Measurements from ENCODE around the gene NHLRC3. TPM values are rescaled to one million over a fixed set of nuclear protein-coding genes. Genes with fewer than 3 reads are reported as not detected.

Gene NHLRC3
- total and polyA plus RNA-seq, 2 donors (not counting 1 experiment from before 2014, with no cell fraction given): 9.8 to 24.3 TPM

DNA sequence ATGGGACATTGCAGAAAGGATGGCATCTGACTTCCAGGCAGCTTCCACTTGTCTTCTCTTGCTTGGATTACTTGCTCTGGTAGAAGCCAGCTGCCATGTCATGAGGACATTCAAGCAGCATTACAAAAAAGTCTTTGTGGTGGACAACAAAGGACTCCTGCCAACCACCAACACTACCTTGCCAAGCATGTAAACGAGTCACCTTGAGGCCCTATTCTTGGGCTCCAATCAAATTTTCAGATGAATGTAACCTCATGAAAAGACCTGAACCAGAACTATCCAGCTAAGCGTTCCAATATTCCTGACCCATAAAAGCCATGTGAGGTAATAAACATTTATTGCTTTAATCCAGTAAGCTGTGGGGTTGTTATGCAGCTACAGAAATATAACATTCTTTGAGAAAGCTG, 12.8 kb upstream of the NHLRC3 start:
- TF ChIP-seq EZH2 (IDR thresholded peaks at IDR 0.05; ENCODE audit: low read length, missing control alignments): no peak
- TF ChIP-seq, protein P1, sequence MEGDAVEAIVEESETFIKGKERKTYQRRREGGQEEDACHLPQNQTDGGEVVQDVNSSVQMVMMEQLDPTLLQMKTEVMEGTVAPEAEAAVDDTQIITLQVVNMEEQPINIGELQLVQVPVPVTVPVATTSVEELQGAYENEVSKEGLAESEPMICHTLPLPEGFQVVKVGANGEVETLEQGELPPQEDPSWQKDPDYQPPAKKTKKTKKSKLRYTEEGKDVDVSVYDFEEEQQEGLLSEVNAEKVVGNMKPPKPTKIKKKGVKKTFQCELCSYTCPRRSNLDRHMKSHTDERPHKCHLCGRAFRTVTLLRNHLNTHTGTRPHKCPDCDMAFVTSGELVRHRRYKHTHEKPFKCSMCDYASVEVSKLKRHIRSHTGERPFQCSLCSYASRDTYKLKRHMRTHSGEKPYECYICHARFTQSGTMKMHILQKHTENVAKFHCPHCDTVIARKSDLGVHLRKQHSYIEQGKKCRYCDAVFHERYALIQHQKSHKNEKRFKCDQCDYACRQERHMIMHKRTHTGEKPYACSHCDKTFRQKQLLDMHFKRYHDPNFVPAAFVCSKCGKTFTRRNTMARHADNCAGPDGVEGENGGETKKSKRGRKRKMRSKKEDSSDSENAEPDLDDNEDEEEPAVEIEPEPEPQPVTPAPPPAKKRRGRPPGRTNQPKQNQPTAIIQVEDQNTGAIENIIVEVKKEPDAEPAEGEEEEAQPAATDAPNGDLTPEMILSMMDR (conservative IDR thresholded peaks at IDR 0.05 in 1 of 2, IDR thresholded peaks at IDR 0.05 in 1 of 2; ENCODE audit: low read depth in 1 of 2, low read length in 2 of 2): no peak
- Histone ChIP-seq H3K79me2 (ENCODE audit: control insufficient read depth, insufficient read depth, low read length) (no peaks in the 10 kb centered on the region), H3K27me3 (ENCODE audit: control insufficient read depth, insufficient read depth, low read length) (no peaks in the 10 kb centered on the region), H2AFZ (ENCODE audit: low read length) (no peak overlapping the region), H3K9ac (ENCODE audit: insufficient read depth, low read length) (no peak overlapping the region), H3K4me1 (ENCODE audit: control insufficient read depth, extremely low read depth, insufficient read depth, low read length) (no peaks in the 10 kb centered on the region), H4K20me1 (ENCODE audit: control insufficient read depth, extremely low read depth, insufficient read depth, low read length) (no peaks in the 10 kb centered on the region), H3K4me2 (ENCODE audit: extremely low read depth, insufficient read depth, low read length) (no peak overlapping the region), H3K4me3 (replicated peaks in 1 of 4; ENCODE audit: control extremely low read depth in 1 of 4, insufficient read depth in 1 of 4, low read depth in 3 of 4, low read length in 4 of 4) (no peak overlapping the region), H3K36me3 (ENCODE audit: control insufficient read depth, insufficient read depth, low read length) (peaks cover 10% of the 10 kb centered on the region), H3K27ac (ENCODE audit: insufficient read depth, low read length) (no peak overlapping the region), H3K9me3 (ENCODE audit: control insufficient read depth, insufficient read depth, low read depth, low read length) (no peaks in the 10 kb centered on the region)
- DNase-seq (ENCODE audit: low read depth in 2 of 2): no peak

- Histone ChIP-seq H3K9ac (ENCODE audit: insufficient read depth, low read length) (no peak overlapping the region), H3K36me3 (ENCODE audit: control insufficient read depth, insufficient read depth, low read length) (peaks cover 2% of the 10 kb centered on the region), H3K4me2 (ENCODE audit: extremely low read depth, insufficient read depth, low read length) (no peak overlapping the region), H3K27ac (ENCODE audit: insufficient read depth, low read length) (no peak overlapping the region), H2AFZ (ENCODE audit: low read length) (no peak overlapping the region), H3K4me1 (ENCODE audit: control insufficient read depth, extremely low read depth, insufficient read depth, low read length) (no peaks in the 10 kb centered on the region), H4K20me1 (ENCODE audit: control insufficient read depth, extremely low read depth, insufficient read depth, low read length) (no peaks in the 10 kb centered on the region), H3K9me3 (ENCODE audit: control insufficient read depth, insufficient read depth, low read depth, low read length) (no peaks in the 10 kb centered on the region), H3K79me2 (ENCODE audit: control insufficient read depth, insufficient read depth, low read length) (peaks cover 42% of the 10 kb centered on the region), H3K4me3 (replicated peaks in 1 of 4; ENCODE audit: control extremely low read depth in 1 of 4, insufficient read depth in 1 of 4, low read depth in 3 of 4, low read length in 4 of 4) (no peak overlapping the region), H3K27me3 (ENCODE audit: control insufficient read depth, insufficient read depth, low read length) (no peaks in the 10 kb centered on the region)
- no peak for TF ChIP-seq EZH2 (IDR thresholded peaks at IDR 0.05; ENCODE audit: low read length, missing control alignments)
- TF ChIP-seq, protein P1 (conservative IDR thresholded peaks at IDR 0.05 in 1 of 2, IDR thresholded peaks at IDR 0.05 in 1 of 2; ENCODE audit: low read depth in 1 of 2, low read length in 2 of 2): no peak
- no peak for DNase-seq (ENCODE audit: low read depth in 2 of 2)
Measured at GRCh38 chr13:39032150-39032549, 6.1 kb upstream of the NHLRC3 start.

- no peaks in the 10 kb centered on the region for H3K27me3 ChIP-seq (ENCODE audit: control insufficient read depth, insufficient read depth, low read length)
- H3K9me3 ChIP-seq (ENCODE audit: control insufficient read depth, insufficient read depth, low read depth, low read length): no peaks in the 10 kb centered on the region
- no peaks in the 10 kb centered on the region for H3K4me1 ChIP-seq (ENCODE audit: control insufficient read depth, extremely low read depth, insufficient read depth, low read length)
- DNase-seq (ENCODE audit: low read depth in 2 of 2): no peak
- no peak overlapping the region for H3K4me3 ChIP-seq (replicated peaks in 1 of 4; ENCODE audit: control extremely low read depth in 1 of 4, insufficient read depth in 1 of 4, low read depth in 3 of 4, low read length in 4 of 4)
- H3K9ac ChIP-seq (ENCODE audit: insufficient read depth, low read length): no peak overlapping the region
- H3K27ac ChIP-seq (ENCODE audit: insufficient read depth, low read length): no peak overlapping the region
- no peaks in the 10 kb centered on the region for H3K36me3 ChIP-seq (ENCODE audit: control insufficient read depth, insufficient read depth, low read length)
- no peaks in the 10 kb centered on the region for H4K20me1 ChIP-seq (ENCODE audit: control insufficient read depth, extremely low read depth, insufficient read depth, low read length)
- peaks cover 52% of the 10 kb centered on the region for H3K79me2 ChIP-seq (ENCODE audit: control insufficient read depth, insufficient read depth, low read length)
- no peak overlapping the region for H2AFZ ChIP-seq (ENCODE audit: low read length)
- H3K4me2 ChIP-seq (ENCODE audit: extremely low read depth, insufficient read depth, low read length): no peak overlapping the region
- no peak for TF ChIP-seq EZH2 (IDR thresholded peaks at IDR 0.05; ENCODE audit: low read length, missing control alignments)
- TF ChIP-seq, protein P1 (conservative IDR thresholded peaks at IDR 0.05 in 1 of 2, IDR thresholded peaks at IDR 0.05 in 1 of 2; ENCODE audit: low read depth in 1 of 2, low read length in 2 of 2): no peak
Measured at GRCh38 chr13:39034085-39034484, 4.2 kb upstream of the NHLRC3 start.

All from fibroblast of lung (primary cell).